DLD1 (cell line): ENCODE data around the gene MRPL36.

Source experiments
- in situ Hi-C: cut with HindIII; loops from 2 replicates; pipeline ENCODE4 v1.10.0; 2017; ENCODE audit warnings: low sequenced_read_pairs

Gene MRPL36

DNA sequence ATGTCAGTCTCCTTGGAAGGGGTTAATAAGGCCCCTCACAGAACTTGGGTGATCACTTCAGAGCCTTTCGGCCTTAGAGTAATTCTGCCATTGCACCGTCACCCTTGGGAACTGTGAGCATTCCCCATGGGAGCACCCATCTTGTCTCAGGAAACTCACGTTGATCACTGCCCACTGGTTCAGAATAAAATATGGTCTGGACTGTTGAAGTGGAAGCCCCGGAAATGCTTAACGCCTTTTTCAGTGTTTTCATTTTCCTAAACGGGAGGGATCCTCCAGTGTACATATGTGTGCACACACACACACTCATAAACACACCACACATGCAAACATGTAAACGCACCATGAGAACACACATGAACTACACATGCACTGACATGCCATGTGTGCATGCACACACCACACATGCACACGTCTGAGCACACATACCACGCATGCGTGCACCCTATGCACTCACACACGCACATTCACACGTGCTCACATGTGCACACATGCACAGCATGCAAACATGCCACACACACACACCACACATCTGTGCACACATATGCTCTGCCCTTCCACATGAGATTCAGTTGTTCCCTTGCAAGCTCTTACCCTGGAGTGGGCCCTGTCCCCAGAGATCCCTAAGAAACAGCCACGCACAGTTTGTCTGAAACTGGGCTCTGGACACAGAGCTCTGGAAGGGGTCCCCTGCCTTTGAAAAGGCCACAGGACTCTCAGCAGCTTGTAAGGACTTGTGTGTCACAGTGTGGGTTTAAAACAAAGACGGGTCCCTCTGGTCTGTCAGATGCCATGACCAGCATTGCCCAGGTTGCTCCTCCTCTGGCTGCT is 17.0 kb downstream of the MRPL36 start:
- in situ Hi-C loops: no loop called here

DNA sequence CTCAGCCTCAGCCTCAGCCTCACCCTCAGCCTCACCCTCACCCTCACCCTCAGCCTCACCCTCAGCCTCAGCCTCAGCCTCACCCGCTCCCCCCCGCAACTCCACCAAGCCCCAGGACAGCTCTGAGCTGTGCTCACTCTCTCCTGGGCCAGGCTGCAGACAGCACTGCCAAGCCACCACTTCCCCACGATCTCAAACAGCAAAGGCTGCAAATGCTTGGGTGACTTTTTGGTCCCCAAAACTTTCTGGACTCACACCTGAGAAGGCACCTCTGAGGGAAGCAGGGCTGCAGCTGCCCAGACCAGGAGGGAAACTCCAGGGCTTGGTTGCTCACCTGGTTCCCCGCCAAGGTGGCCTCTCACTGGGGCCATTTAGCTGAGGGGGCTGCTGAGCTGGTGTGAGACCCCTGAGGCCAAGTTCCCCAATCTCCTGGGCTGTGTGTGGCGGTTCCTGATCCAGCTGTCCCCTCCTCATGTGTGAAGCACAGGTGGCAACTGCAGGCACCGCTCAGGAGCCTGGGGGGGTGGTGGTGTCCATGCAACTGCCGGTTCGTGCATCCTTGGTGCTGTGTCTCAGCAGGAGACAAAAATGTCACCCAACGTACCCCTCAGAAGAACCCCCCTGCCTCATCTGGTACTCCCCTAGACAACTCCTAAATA is 17.8 kb downstream of the MRPL36 start:
- in situ Hi-C loops: no loop called here

DNA sequence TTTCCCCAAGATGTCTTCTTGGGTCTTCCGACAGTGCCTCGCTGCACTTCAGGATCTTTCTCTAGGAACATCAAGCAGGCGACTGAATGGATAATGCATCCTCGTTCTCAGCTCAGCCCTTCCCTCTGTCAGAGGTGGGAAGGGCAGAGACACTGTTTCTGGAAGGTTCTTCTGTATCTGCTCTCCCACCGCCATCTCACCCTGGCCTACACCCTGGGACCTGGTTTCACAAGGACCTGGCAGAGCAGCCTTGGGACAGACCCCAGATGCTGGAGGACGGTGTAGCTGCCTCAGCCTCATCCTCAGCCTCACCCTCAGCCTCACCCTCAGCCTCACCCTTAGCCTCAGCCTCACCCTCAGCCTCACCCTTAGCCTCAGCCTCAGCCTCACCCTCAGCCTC is 18.5 kb downstream of the MRPL36 start:
- in situ Hi-C loops: no loop called here

DNA sequence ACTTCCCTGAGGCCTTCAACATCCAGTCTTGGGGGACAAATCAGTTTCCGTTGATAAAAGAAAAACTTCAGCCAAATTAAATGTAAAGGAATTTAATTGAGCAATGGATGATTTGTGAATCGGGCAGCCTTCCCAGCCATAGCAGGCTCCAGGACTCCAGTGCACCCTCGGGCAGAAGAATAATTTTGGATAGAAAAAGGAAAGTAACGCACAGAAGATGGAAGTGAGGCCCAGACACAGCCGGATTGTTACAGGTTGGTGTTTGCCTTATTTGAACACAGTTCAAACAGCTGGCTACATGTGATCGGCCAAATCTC is 19.1 kb downstream of the MRPL36 start:
- in situ Hi-C loops: no loop called here

DNA sequence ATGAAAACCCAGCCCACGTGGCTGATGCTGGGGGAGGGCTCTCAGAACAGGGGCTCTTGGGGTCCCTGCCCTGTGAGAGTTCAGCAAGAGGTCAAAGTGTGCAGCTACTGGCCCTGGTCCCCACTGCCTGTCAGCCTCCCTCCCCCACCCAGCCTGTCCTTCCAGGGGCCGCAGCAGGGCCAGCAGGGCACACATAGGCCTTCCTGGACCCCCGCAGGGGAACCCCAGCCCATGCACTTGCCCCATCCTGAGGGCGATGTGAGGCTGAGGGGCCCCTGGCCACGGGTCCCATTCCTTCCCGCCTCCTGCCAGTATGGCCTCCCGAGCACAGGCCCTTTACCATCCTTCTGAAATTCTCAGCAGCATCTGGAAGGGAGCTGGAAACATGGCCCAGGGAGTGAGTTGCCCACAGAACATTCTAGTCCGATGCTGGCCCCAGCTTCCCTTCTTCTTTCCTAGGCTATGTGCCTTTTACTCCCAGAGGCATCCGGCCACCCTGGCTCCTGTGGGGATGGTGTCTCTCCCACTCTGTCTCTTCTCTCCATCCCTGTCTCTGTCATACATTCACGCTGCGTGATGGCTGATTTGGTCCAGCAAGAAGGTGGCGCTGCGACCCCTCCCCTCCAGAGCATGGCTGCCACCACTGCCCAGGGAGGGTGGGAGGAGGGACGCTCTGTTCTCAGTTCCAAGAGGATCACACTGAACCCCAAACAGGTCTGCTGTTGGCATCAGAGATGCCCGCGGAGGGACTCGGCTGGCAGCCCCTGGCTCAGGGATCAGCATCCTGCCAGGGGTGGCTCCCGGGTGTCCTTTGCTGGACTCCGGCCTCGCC is 19.6 kb downstream of the MRPL36 start:
- in situ Hi-C loops: no loop called here

DNA sequence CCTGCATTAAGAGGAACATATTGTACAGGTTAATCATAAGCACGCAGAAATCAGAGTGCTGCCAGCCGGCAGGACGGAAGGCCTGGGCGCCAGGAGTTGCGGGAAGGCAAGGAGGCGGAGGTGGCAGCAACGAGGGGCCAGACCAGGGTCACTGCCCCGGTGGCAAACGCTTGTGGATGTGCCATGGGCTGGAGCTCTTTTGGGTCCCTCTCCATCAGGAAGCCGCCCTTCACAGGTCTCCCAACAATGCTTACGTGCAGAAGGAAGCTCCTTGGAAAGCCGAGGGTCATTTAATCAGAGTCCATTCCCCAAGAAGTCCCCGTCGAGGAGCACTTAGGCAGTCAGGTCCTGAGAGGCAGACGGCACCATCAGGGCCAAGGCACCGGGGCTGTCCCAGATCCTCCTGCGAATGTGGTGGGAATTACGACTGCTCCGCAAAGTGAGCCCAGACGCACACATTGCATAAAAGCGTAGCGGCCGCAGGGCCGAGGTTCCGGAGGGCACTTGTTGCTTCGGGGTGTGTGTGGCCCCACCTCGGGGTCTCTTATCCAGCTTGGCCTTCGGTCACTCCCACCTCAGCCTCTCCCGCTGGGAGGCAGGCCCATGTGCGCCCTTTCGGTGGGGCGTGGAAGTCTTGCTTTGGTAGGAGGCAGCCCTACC is 20.5 kb downstream of the MRPL36 start:
- in situ Hi-C loops: no loop called here

DNA sequence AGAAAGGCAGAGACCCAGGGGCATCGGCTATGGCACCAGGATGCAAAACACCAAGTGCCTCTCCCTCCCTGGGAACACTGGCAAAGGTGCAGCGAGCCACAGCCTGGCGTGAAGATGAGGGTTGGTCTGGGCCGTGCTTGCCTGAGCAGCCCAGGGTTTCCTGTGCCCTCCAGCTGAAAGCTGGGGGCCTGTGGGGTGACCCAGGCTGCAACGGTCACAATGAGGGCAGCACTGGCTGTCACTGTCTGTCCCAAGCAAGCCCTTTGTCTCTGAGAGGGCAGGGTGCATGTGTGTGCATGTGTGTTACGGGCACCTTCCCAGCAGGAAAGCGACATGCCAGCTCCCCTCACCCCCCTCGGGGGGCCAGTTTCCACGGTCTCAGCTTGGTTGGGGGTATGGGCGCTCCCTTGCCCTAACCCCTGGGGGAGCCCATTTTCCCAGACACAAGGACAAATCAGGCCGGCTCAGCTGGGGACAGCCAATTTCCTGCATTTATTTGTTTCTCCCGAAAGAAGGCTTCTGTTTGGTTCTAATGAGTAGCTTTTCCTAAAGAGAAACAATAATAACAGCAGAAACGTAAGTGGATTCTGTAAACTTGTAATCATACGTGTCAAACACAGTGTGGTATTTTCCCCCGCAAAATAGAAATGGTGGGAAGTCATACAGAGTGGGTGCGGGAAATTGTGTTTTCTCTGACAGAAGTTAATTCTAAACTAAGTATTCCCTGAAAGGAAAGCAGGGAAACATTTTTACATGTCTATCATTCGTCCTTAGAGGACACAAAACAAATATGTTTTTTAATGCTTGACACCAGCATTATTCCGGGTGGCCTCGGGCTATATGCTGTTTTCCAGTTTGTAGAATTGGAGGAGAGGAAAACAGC is 21.3 kb downstream of the MRPL36 start:
- in situ Hi-C loops: no loop called here

DNA sequence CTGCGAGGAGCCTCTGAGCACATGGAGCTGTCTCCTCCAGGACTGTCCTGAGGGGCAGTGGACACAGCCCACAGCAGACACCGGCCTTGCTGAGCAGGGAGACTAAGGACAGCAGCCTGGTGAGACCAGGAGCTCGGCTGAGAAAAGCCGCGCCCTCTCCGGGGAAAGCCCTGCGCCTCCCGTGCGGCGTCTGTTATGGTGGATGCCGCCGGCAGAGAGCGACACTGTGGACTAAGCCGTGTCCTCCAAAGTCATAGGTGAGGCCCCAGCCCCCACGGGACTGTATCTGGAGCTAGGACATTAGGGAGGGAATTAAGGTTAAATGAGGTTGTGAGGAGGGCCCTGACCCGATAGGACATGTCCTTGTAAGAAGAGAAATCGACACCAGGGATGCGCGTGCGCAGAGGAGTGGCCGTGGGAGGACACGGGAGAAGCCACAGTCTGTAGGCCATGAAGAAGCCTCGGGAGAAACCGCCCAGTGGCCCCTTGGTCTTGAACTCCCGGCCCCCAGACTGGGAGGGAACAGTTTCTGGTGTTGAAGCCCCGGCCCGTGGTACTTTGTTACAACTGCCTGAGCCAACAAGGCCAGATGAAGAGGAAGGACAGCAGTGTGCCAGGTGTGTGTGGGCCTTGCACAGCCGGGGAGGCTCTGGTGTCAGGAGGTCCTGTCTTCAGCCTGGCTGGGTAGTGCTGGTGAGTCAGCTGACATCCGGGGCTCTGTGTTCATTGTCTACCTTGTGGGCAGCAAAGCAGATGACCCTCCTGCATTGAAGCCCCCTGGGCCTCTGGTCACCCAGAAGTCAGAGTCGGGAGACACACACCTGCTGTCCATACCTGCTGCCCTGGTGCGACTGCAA is 22.1 kb downstream of the MRPL36 start:
- in situ Hi-C loops: no loop called here

DNA sequence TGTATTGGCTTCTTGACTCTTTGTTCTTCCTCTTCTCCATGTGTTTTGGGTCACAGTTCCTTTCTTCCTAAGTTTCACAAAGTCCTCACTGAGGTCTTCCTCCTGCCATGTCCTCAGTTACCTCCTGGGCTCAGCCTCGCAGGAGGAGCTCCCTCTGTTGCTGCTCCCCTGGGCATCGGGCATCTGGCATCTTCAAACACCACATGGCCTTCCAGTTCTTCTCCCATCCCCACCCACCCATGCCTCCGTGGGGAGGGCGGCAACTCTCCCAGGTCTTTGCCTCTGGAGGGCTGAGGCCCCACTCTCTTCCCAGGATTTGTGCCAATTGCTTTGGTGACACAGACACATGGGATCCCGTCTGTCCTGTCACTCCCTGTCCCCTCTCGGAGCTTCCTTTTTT is 22.8 kb downstream of the MRPL36 start:
- in situ Hi-C loops: no loop called here

DNA sequence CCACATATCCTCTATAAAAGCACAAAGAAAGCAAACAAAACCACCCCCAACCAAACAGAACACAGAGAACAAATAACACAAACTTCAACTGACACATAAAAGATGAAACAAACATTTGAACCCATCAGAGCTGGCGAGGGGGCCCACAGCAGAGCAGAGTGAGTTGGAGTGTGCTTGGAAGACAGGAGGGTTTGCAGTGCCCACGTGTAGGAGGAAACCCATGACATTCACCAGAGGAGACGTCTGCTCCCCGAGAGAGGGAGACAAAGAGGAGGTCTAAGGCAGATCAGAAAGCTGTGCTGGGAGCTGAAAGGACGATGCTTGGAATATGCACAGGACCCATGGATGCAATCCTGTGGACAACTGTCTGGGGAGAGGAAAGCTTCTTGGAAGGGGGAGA is 27.0 kb downstream of the MRPL36 start:
- in situ Hi-C loops: loop anchor here (25.0 kb wide), 1 partner anchor 215 kb away; no protein-coding TSS in a partner anchor

DNA sequence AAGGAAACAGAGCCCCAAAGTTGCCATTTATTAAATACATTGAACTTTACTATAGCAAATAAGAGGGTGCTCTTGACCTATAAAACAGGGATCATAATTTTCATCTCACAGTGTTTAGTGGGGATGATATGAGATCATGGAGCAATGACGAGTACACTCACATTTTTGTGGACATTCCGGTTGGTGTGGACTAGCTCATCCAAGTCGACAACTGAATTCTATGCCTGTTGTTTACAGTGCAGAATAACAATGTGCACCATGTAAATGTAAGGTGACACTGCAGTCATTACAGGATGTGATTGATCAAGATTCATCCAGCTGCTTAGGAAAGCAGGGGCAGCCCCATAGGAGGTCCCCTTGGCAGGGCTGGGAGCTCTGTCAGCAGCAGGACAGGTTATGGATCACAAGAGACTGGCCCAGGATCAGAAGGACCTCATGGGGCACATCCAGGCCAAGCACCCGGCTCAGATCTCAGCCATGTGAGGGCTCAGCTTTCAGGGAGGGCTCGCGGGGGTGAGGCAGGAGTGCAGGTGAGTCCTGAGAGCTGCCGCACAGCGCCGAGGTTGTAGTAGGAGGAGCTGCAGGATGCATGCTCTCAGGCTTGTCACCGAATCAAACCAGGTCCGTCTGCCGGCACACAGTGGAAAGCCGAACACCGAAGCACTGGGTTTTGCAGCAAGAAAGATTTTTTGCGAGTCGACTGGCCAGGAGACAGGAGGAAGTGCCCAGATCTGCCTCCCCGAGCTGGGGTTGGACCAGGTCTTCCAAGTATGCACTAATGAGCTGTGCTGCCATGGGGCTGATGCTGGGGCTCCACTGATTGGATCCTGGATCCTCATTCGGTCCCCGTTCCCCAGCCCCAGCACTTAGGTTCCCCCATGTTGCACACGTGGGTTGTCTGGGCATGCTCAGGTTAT is 28.2 kb downstream of the MRPL36 start:
- in situ Hi-C loops: loop anchor here (25.0 kb wide), 1 partner anchor 216 kb away; no protein-coding TSS in a partner anchor

DNA sequence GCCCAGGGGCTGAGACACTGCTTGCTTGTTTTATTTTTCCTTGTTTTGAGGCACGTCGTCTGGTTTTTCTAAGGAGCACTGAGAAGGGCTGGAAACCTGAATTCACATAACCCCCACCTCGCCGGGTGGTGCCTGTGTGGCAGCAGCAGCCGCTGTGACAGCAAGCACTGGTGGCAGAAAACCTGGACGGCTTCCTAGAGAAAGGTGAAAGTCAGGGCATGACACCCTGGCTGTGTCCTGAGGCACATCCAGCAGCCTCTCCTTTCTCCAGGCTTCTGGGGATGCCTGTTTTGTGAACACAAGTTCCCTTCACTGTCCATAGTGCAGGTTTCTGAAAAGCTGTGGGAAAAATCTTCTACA is 29.2 kb downstream of the MRPL36 start:
- in situ Hi-C loops: loop anchor here (25.0 kb wide), 1 partner anchor 217 kb away; no protein-coding TSS in a partner anchor

DNA sequence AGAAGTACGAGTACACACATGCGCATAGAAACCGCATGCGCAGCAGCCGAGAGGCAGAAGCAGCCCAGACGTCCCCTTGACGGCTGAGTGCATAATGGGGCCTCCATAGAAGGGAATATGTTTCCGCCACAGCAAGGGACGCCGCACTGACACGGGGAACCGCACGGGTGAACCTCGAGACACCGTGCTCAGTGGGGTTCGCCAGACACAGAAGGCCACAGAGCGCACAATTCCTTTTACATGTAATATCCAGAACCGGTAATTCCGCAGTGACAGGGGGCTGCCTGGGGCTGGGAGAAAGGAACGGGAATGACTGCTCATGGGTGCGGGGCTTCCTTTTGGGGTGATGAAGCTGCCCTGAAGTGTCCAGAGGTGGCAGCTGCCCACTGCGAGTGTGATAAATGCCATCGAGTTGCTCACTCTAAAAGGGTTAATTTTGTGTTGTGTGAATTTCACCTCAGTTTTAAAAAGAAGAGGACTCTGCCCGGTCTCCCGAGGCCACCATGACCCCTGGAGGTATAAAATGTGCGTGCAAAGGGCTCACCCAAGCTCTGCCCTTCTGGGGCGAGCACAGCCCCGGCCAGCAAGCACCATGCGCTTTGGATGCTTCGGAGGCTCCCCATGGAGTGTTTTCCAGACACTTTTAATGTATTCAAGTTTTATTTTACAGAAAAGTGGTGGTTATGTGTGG is 29.7 kb downstream of the MRPL36 start:
- in situ Hi-C loops: loop anchor here (25.0 kb wide), 1 partner anchor 217 kb away; no protein-coding TSS in a partner anchor

DNA sequence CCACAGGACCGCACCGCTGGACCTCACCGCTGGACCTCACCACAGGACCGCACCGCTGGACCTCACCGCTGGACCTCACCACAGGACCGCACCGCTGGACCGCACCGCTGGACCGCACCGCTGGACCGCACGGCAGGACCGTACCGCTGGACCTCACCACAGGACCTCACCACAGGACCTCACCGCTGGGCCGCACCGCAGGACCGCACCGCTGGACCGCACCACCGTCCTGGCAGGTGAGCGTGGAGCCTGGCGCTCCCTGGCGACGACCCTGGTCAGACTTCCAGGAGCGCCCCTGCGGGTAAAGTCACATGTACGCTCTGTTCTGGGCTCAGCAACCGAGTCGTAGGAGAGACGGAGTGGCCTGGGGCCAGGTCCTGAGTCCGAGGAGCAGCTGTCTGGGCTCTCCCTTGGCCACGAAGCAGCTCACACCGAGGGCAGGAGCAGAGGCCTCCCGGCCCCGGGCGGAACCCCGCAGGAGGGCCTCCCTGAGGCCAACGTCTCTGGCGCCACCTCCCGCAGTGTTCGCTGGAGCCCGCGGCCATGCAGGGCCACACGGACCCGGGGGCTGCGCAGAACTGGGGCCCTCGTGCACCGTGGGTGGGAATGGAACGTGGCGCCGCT is 30.5 kb downstream of the MRPL36 start:
- in situ Hi-C loops: loop anchor here (25.0 kb wide), 1 partner anchor 218 kb away; no protein-coding TSS in a partner anchor

DNA sequence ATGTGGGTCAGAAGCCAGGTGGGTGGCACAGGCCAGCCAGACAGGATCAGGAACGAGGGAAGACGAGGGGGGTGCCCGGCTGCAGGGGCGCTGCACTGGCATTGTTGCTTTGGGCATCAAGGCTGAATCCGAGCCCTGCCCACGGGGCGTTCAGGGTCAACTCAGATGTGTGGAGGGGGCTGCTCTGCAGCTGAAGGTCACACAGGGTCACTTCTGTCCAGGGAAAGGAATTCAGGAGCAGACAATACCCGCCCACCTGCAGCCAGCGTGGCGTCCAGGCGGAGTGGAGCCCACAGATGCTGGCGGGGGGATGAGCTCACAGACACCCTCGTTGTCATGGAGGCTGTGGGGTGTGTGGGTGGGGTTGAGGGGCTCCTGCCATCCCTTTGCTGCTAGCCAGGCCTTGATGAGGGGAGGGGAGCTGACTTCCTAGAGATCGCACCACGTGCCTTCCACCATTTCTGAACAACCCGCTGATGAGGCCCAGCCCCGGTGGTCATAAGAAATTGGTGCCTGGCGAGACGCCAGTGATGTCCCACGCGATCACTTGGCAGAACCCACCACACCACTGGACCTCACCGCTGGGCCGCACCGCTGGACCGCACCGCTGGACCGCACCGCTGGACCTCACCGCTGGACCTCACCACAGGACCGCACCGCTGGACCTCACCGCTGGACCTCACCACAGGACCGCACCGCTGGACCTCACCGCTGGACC is 31.2 kb downstream of the MRPL36 start:
- in situ Hi-C loops: loop anchor here (25.0 kb wide), 1 partner anchor 219 kb away; no protein-coding TSS in a partner anchor
